Stimulated activated CD8-positive, alpha-beta memory T cell treated with anti-CD3 and anti-CD28 coated beads, Interleukin-15, amount 100 ng/mL, for 48 hours (primary cell): ENCODE measurements around the gene TANGO6.
A peak's percentile ranks its signal among the peaks of the same experiment; 100 is the strongest.
"Not testable (repeated sequence)": the region's sequence is repeated elsewhere in the genome, so short reads cannot be mapped to it uniquely, and the experiment has no call there.

Source experiments
- DNase-seq, 2 donors: peaks; one replicate each; pipeline ENCODE4 v3.0.0-alpha.2; 2020; ENCODE audit warnings: low read depth in 2 of 2

The TANGO6 gene

GRCh38 chr16:69116906-69117305, 273.6 kb downstream of the TANGO6 start:
- no peak for DNase-seq

GRCh38 chr16:69118468-69118867, 275.1 kb downstream of the TANGO6 start:
- DNase-seq = no peak

DNA sequence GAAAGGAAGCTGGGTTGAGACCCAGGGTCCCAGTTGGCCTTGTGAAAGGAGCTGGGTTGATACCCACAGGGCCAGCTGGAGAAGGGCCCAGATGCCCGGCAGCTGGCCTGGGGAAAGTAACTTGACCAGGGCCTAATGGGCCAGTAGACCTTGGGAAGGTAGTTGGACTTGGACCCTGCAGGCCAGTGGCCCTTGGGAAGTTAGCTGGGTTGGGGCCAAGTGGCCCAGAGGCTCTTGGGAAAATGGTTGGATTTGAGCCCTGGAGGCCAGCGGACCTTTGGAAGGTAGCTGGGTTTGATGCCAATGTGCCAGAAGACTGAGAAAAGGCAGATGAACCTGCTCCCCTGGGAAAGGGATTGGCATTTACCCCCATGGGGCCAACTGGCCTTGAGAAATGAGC, 275.7 kb downstream of the TANGO6 start:
- no peak for DNase-seq

DNA sequence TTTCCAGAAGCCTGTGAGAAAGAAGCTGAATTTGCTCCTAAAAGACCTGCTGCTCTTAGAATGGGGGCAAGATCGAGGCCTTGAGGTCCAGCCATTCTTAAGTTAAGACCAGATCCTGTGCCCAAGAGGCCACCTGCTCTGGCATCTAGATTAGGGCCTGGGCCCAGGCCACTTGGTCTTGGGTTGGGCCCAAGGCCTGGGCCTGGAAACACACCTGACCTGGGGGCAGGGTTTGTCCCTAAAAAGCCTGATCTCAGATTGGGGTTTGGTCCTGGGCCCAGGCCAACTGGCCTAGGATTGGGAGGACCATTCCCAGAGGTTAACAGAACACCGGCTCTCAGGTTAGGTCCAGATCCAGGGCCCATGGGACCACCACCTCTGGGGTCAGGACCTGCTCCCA, 276.2 kb downstream of the TANGO6 start:
- no peak for DNase-seq

GRCh38 chr16:69120096-69120664, 276.8 kb downstream of the TANGO6 start:
- no peak for DNase-seq

DNA sequence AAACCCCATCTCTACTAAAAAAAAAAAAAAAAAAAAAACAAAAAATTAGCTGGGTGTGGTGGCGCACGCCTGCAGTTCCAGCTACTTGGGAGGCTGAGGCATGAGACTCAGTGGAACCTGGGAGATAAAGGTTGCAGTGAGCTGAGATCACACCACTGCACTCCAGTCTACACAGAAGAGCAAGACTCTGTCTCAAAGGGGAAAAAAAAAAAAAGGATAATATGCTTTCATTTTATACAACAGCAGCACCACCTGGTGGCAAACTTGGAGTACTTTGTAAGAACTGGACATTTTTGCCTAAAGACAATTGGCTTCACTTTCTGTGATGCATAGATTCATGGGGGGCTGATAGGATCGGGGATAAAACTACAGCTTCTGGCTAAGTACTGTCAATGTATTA, 280.6 kb downstream of the TANGO6 start:
- DNase-seq = no peak

- DNase-seq = not testable (repeated sequence)
Observed at GRCh38 chr16:69124406-69124805, 281.1 kb downstream of the TANGO6 start.

GRCh38 chr16:69124961-69125360, 281.6 kb downstream of the TANGO6 start:
- not testable (repeated sequence) for DNase-seq

DNA sequence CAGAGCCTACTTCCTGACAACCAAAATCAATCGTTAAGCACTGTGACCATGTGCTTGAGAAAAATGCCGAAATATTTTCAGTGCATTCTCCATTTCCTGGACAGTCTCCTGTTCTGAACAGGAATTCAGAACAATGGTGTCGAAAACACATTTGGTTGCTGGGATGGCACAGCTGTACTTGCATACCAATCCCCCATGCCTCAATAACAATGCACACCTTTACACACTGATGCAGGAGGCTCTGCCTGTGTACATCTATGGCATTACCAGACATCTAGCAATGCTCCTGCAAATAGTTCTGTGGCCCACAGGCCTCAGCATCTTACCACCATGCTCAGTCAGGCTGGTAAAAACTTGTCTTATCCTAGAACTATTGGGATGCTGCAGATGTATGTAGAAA, 282.9 kb downstream of the TANGO6 start:
- no peak for DNase-seq

DNA sequence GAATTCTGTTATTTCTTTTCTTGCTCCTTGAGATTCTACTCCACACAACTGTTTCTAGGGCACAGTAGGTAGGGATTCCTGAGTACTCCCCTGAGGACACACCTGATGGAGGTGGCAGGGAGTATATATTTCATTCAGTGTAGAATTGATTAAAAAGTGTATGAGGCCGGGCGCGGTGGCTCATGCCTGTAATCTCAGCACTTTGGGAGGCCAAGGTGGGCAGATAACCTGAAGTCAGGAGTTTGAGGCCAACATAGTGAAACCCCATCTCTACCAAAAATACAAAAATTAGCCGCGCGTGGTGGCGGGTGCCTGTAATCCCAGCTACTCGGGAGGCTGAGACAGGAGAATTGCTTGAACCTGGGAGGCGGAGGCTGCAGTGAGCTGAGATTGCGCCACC, 283.5 kb downstream of the TANGO6 start:
- not testable (repeated sequence) for DNase-seq

DNA sequence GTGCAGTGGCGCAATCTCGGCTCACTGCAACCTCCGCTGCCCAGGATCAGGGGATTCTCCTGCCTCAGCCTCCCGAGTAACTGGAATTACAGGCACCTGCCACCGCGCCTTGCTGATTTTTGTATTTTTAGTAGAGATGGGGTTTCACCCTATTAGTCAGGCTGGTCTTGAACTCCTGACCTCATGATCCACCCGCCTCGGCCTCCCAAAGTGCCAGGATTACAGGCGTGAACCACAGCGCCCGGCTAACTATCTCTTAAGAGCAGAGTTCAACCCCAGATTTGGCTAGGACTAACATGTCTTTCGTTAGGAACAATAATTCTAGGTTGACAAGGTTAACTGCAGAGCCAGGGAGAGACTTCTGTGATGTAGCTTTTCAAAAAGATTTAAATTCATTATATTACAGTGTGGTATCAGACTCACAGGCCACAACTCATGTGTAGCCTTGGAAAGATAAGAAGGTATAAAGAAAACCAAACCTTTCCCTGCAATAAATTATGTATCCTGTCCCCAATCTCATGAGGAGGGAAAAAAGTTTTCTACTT, 284.7 kb downstream of the TANGO6 start:
- no peak for DNase-seq

DNA sequence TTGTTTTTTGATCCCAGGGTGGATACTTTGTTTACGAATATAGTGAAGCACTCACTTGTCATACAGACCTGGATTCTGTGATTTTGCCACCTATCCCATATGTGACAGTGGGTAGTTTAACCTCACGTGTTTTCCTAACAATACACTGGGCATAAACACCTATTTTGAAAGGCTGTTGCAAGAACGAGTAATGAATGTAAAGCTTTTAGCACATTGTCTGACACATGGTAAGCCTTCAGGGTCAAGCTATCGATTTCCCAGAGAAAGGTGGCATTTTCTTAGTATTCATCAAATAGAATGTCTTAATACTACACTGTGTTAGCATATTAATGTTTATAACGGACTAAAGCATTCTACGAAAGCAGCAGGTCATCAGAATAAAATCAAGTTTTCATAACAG, 287.1 kb downstream of the TANGO6 start:
- DNase-seq = no peak

DNA sequence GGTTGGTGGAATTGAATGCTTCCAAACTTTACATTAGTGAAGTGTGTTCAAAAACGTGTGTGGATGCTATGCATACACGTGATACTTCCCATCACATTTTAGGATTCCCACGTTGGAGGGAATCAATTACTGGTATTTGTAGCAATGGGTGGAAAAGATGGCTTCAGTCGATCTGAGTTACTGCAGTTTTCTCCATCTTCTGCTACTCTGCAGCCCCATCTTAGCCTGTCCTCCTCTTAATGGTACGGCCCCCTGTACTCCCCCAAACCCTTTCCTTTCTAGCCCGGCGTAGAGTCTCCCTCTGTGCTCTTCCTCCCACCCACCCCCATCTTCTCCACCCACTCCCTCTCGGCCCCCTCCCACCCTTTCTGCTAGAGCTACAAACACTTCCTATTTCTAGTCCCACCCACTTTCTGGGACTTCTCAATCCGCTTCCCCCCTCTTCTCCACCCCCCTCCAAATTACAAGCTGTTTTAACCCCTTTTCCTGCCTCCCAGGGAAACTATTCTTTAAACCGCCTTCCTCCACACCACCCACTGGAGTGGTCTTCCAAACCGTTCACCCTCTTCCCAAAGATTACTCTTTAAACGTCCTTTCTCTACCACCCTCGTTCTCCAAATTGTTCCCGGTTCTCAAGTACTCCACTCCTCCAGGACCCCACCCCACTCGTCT, 288.0 kb downstream of the TANGO6 start:
- no peak for DNase-seq

DNA sequence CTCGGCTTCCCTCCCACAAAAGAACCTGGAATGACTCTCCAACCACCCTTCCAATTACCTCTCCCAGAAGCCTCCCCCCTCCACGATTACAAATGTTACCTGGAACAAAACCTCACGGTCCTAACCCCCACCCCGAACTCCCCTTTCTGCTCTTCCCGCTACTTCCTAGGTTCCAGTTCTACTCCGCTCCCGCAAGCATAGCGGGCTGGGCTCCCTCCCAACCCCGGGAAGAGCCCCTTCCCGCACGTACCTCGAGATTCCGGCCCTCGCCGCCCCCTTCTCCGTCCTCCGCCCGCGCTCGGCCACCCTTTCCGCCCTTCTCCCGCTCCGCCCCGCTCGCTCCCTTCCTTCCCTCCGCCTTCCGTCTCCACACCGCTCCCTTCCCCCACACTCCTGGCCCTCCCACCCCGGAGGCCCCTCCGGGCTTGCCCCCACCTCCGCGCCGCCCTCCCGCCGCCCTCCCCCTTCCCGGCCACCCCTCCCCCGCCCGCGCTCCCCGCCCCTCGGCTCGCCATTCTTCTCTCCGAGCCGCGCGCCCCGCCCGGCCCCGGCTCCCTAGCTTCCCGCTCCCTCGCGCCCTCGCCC, 288.6 kb downstream of the TANGO6 start:
- DNase-seq = peak; percentile 71 to 73

DNA sequence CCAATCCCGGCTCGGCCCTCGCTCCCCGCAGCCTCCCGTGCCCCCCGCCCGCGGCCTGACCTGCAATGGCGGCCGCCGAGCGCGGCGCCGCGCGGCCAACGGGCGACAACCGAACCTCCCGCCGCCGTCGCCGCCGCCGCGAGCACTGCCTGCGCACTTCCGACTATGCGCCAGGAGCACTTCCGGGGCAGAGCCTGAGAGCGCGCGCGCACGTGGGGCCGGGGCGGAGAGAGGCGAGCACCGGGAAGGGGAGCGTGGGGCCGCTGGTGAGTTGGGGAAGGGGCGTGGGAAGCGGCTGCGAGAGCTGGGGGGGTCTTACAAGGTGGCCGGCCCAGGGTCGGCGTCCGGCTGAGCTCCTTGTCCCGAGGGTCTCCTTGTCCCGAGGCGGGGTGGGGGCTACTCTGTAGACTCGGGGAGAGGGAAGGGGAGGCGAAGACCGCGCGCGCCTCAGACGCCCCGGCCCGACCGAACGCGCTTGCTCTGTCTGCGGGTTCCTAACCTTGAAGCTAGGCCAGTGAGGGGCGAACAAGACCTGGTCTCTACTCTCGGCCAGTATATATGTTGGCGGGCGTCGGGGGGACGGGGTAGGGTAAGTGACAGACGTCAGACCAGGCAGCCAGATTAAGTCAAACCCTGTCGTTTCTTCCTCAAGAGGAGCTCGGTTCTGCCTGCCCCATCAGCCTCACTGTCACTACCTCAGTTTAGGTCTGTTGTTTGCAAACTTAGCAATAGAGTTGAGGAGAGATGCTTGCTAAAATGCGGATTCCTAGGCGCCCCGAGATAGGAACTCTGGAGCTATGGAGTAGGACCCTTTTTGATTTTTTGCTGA, 289.3 kb downstream of the TANGO6 start, which contains the start of the genes CHTF8 and UTP4:
Gene CHTF8 (minus strand): TSS at position 165 of the 829 bp plus-strand sequence. CDS start 11,130 bp downstream, outside the sequence.
Gene UTP4 (plus strand): TSS at position 226 of the 829 bp plus-strand sequence. CDS start 811 bp downstream, outside the sequence.
- peak; percentile 82 for DNase-seq

- no peak for DNase-seq
Observed at GRCh38 chr16:69133373-69133954, 290.1 kb downstream of the TANGO6 start.
